ENCODE results near the gene GAS7. TPM values are rescaled to one million over a fixed set of nuclear protein-coding genes. Genes with fewer than 3 reads are reported as not detected.

The GAS7 gene
- total RNA-seq, 1 donor from 2014 or later, result 2.0 TPM

- H3K27ac Mint-ChIP-seq (ENCODE audit: unreplicated experiment), result no peak overlapping the region
- DNase-seq, result no peak
- peaks cover 13% of the 10 kb centered on the region for H3K27me3 Mint-ChIP-seq (ENCODE audit: unreplicated experiment)
- peaks cover 14% of the 10 kb centered on the region for H3K9me3 Mint-ChIP-seq (ENCODE audit: unreplicated experiment)
- no peaks in the 10 kb centered on the region for H3K36me3 Mint-ChIP-seq (ENCODE audit: unreplicated experiment)
- peaks cover 20% of the 10 kb centered on the region for H3K4me1 Mint-ChIP-seq (ENCODE audit: low read depth, unreplicated experiment)
- TF ChIP-seq CTCF (IDR thresholded peaks at IDR 0.05; ENCODE audit: partially characterized antibody, unreplicated experiment), result no peak
- H3K4me3 Mint-ChIP-seq (ENCODE audit: unreplicated experiment), result no peak overlapping the region
These were observed 75.3 kb downstream of the GAS7 start for GRCh38 chr17:10123093-10123492.

- no peak overlapping the region for H3K27ac Mint-ChIP-seq (ENCODE audit: unreplicated experiment)
- H3K27me3 Mint-ChIP-seq (ENCODE audit: unreplicated experiment), result peaks cover 15% of the 10 kb centered on the region
- peaks cover 16% of the 10 kb centered on the region for H3K9me3 Mint-ChIP-seq (ENCODE audit: unreplicated experiment)
- TF ChIP-seq CTCF (IDR thresholded peaks at IDR 0.05; ENCODE audit: partially characterized antibody, unreplicated experiment), result no peak
- H3K36me3 Mint-ChIP-seq (ENCODE audit: unreplicated experiment), result no peaks in the 10 kb centered on the region
- no peak overlapping the region for H3K4me3 Mint-ChIP-seq (ENCODE audit: unreplicated experiment)
- no peak for DNase-seq
- peaks cover 24% of the 10 kb centered on the region for H3K4me1 Mint-ChIP-seq (ENCODE audit: low read depth, unreplicated experiment)
These were observed 76.3 kb downstream of the GAS7 start for GRCh38 chr17:10121971-10122707.

- no peak overlapping the region for H3K27ac Mint-ChIP-seq (ENCODE audit: unreplicated experiment)
- H3K27me3 Mint-ChIP-seq (ENCODE audit: unreplicated experiment), result peaks cover 15% of the 10 kb centered on the region
- H3K4me1 Mint-ChIP-seq (ENCODE audit: low read depth, unreplicated experiment), result peaks cover 25% of the 10 kb centered on the region
- DNase-seq, result no peak
- peaks cover 6% of the 10 kb centered on the region for H3K36me3 Mint-ChIP-seq (ENCODE audit: unreplicated experiment)
- H3K4me3 Mint-ChIP-seq (ENCODE audit: unreplicated experiment), result no peak overlapping the region
- peaks cover 21% of the 10 kb centered on the region for H3K9me3 Mint-ChIP-seq (ENCODE audit: unreplicated experiment)
- no peak for TF ChIP-seq CTCF (IDR thresholded peaks at IDR 0.05; ENCODE audit: partially characterized antibody, unreplicated experiment)
These were observed 77.7 kb downstream of the GAS7 start for GRCh38 chr17:10120749-10121148.

- H3K4me1 Mint-ChIP-seq (ENCODE audit: low read depth, unreplicated experiment), result peaks cover 25% of the 10 kb centered on the region
- peaks cover 9% of the 10 kb centered on the region for H3K36me3 Mint-ChIP-seq (ENCODE audit: unreplicated experiment)
- H3K4me3 Mint-ChIP-seq (ENCODE audit: unreplicated experiment), result no peak overlapping the region
- DNase-seq, result no peak
- no peak for TF ChIP-seq CTCF (IDR thresholded peaks at IDR 0.05; ENCODE audit: partially characterized antibody, unreplicated experiment)
- no peak overlapping the region for H3K27ac Mint-ChIP-seq (ENCODE audit: unreplicated experiment)
- peaks cover 23% of the 10 kb centered on the region for H3K9me3 Mint-ChIP-seq (ENCODE audit: unreplicated experiment)
- peaks cover 18% of the 10 kb centered on the region for H3K27me3 Mint-ChIP-seq (ENCODE audit: unreplicated experiment)
These were observed 78.3 kb downstream of the GAS7 start for GRCh38 chr17:10120109-10120485.

Data from glutamatergic neuron (in vitro differentiated cells).